DND-41 (cell line): ENCODE data around the gene CAMK2A.

Experiments used
- ATAC-seq: fragments of 200-7000 bp; cut with Tn5 transposase; 3 replicates; pipeline ENCODE4 v1.9.1; 2021; ENCODE audit warnings: low read depth; ENCODE audit not compliant: insufficient read depth
- DNase-seq: peaks from one replicate; pipeline ENCODE4 v3.0.0-alpha.2; 2020
- H2AFZ ChIP-seq: 2 replicates; pipeline ENCODE4 v1.6.0; 2012; ENCODE audit warnings: low read depth, low read length
- H3K27ac ChIP-seq: 2 replicates; pipeline ENCODE4 v1.5.1; 2012; ENCODE audit warnings: low read length, inconsistent platforms
- H3K27me3 ChIP-seq: fragments of 200-600 bp; sonication (generic); 2 replicates; pipeline ENCODE4 v1.6.0; 2012; ENCODE audit warnings: low read length, mild to moderate bottlenecking, inconsistent platforms; ENCODE audit not compliant: insufficient read depth, poor library complexity
- H3K36me3 ChIP-seq: 2 replicates; pipeline ENCODE4 v1.5.1; 2012; ENCODE audit warnings: low read length, inconsistent platforms; ENCODE audit not compliant: insufficient read depth
- H3K4me1 ChIP-seq: 2 replicates; pipeline ENCODE4 v1.5.1; 2012; ENCODE audit warnings: mild to moderate bottlenecking, low read length; ENCODE audit not compliant: insufficient read depth
- H3K4me2 ChIP-seq: 2 replicates; pipeline ENCODE4 v1.6.0; 2012; ENCODE audit warnings: mild to moderate bottlenecking, moderate library complexity, low read length, inconsistent platforms; ENCODE audit not compliant: insufficient read depth
- H3K4me3 ChIP-seq, 2 experiments: fragments of 200-600 bp in 1 of 2; shearing (Covaris generic) in 1 of 2; 2 replicates each; pipeline ENCODE4 v1.5.1; 2012 to 2016; ENCODE audit warnings: inconsistent platforms in 2 of 2, low read length in 2 of 2, mild to moderate bottlenecking in 2 of 2, low read depth in 1 of 2, moderate library complexity in 1 of 2
- H3K79me2 ChIP-seq: 2 replicates; pipeline ENCODE4 v1.6.0; 2012; ENCODE audit warnings: low read length, inconsistent platforms; ENCODE audit not compliant: insufficient read depth
- H3K9ac ChIP-seq: 2 replicates; pipeline ENCODE4 v1.6.0; 2012; ENCODE audit warnings: low read depth, mild to moderate bottlenecking, inconsistent platforms, low read length, moderate library complexity
- H3K9me3 ChIP-seq: 2 replicates; pipeline ENCODE4 v1.5.1; 2012; ENCODE audit warnings: low read length, moderate library complexity, mild to moderate bottlenecking, inconsistent platforms; ENCODE audit not compliant: insufficient read depth, severe bottlenecking
- H4K20me1 ChIP-seq: 2 replicates; pipeline ENCODE4 v1.6.0; 2012; ENCODE audit warnings: low read length; ENCODE audit not compliant: insufficient read depth
- EZH2 ChIP-seq: IDR thresholded peaks from 3 replicates; pipeline ENCODE4 v1.6.1; 2012; ENCODE audit warnings: borderline replicate concordance, low read depth, mild to moderate bottlenecking, moderate library complexity, low read length, inconsistent platforms; ENCODE audit not compliant: severe bottlenecking
- TF ChIP-seq, protein P1 (sequence below): IDR thresholded peaks from 2 replicates; pipeline ENCODE4 v1.5.1; 2012; ENCODE audit warnings: borderline replicate concordance, low read length, moderate library complexity, mild to moderate bottlenecking; ENCODE audit not compliant: poor library complexity, severe bottlenecking; ENCODE audit errors: extremely low read depth

Gene CAMK2A

DNA sequence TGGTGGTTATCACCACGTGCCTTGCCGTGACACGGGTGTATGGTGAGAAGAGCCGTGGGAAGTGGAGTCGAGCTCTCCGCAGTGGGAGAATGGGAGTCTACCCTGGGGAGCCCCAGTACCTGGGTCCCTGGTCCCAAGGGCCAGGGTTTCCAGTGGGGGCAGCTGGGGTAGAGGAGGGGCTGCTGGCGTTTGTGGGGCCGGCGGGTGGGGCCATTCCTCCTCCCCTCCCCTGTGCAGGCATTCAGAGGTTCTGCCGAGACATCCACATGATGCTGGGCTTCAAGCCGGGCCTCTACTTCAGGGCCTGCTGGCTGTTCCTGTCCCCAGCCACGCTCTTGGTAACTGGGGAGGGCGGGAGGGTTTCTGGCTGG lies 85.0 kb downstream of the CAMK2A start:
- TF ChIP-seq EZH2, result no peak
- TF ChIP-seq, protein P1, sequence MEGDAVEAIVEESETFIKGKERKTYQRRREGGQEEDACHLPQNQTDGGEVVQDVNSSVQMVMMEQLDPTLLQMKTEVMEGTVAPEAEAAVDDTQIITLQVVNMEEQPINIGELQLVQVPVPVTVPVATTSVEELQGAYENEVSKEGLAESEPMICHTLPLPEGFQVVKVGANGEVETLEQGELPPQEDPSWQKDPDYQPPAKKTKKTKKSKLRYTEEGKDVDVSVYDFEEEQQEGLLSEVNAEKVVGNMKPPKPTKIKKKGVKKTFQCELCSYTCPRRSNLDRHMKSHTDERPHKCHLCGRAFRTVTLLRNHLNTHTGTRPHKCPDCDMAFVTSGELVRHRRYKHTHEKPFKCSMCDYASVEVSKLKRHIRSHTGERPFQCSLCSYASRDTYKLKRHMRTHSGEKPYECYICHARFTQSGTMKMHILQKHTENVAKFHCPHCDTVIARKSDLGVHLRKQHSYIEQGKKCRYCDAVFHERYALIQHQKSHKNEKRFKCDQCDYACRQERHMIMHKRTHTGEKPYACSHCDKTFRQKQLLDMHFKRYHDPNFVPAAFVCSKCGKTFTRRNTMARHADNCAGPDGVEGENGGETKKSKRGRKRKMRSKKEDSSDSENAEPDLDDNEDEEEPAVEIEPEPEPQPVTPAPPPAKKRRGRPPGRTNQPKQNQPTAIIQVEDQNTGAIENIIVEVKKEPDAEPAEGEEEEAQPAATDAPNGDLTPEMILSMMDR, result no peak
- no peak overlapping the region for H3K4me3 ChIP-seq
- no peak overlapping the region for H3K9ac ChIP-seq
- H3K36me3 ChIP-seq, result no peaks in the 10 kb centered on the region
- no peak overlapping the region for H3K27ac ChIP-seq
- no peak overlapping the region for H3K4me2 ChIP-seq
- no peak overlapping the region for H2AFZ ChIP-seq
- no peak for DNase-seq
- no peaks in the 10 kb centered on the region for H3K9me3 ChIP-seq
- no peaks in the 10 kb centered on the region for H3K27me3 ChIP-seq
- no peaks in the 10 kb centered on the region; the same call in 1 of the 2 replicates for H4K20me1 ChIP-seq
- no peaks in the 10 kb centered on the region for H3K4me1 ChIP-seq
- no peaks in the 10 kb centered on the region for H3K79me2 ChIP-seq
- ATAC-seq, result no peak

DNA sequence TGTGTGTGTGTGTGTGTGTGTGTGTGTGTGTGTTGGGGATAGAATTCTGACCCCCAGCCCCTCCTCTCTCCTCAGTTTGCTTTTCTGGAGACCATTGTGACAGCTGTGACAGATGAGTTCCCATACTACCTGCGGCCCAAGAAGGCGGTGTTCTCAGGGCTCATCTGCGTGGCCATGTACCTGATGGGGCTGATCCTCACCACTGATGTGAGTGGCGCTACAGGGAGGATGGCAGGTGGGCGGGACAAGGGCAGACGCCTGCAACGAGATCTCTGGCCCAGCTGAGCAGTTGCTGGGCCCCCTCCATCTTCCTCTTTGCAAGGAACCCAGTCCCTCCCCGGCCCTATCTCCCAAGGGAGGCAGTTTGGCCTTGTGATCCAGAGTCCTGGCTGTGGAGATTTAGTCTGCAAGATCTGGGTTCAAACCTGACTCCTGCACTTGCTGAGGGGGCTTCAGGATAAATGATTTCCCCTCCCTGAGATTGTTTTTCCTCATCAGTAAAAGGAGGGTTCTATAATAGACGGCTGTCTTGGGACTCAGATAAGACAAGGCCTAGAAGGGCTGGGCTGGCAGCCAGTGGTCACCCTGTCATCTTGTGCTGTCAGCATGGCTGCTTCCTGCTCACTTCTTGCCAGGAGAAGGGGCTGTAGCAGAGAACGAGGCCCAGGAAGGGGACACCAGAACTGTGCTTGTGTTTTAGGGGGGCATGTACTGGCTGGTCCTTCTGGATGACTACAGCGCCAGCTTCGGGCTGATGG lies 85.6 kb downstream of the CAMK2A start:
- Histone ChIP-seq H2AFZ (no peak overlapping the region), H3K4me1 (no peaks in the 10 kb centered on the region), H4K20me1 (no peaks in the 10 kb centered on the region; the same call in 1 of the 2 replicates), H3K27me3 (no peaks in the 10 kb centered on the region), H3K27ac (no peak overlapping the region), H3K9me3 (no peaks in the 10 kb centered on the region), H3K9ac (no peak overlapping the region), H3K4me2 (no peak overlapping the region), H3K36me3 (no peaks in the 10 kb centered on the region), H3K79me2 (no peaks in the 10 kb centered on the region), H3K4me3 (no peak overlapping the region)
- TF ChIP-seq EZH2, result no peak
- TF ChIP-seq, protein P1, result no peak
- DNase-seq (no peak), ATAC-seq (no peak)

DNA sequence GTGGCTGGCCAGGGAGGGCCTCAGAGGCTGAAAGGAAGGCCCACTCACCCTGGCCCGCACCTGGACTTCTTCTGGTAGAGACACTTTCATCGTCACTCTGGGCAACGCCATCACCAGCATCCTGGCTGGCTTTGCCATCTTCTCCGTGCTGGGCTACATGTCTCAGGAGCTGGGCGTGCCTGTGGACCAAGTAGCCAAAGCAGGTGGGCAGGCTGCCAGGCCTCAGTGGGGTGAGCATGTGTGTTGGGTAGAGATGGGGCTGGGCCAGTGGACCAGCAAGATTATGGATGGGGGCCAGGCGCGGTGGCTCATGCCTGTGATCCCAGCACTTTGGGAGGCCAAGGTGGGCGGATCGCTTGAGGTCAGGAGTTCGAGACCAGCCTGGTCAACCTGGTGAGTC lies 87.1 kb downstream of the CAMK2A start:
- DNase-seq (no peak), ATAC-seq (no peak)
- Histone ChIP-seq H3K9me3 (no peaks in the 10 kb centered on the region), H3K4me1 (no peaks in the 10 kb centered on the region), H3K4me3 (no peak overlapping the region), H3K4me2 (no peak overlapping the region), H3K27ac (no peak overlapping the region), H3K79me2 (no peaks in the 10 kb centered on the region), H3K27me3 (no peaks in the 10 kb centered on the region), H2AFZ (no peak overlapping the region), H4K20me1 (no peaks in the 10 kb centered on the region; the same call in 1 of the 2 replicates), H3K9ac (no peak overlapping the region), H3K36me3 (no peaks in the 10 kb centered on the region)
- TF ChIP-seq, protein P1, result no peak
- TF ChIP-seq EZH2, result no peak
